DMS 273 treated with DMSO at 0.1 percent for 48 hours (cell line): ENCODE data around the gene SAMD13.

ENCODE experiments used
- DNase-seq: peaks from one replicate; lab custom pipeline; 2025; lab: John Stamatoyannopoulos, UW

Gene SAMD13

GRCh38 chr1:84301004-84301784, at the start of gene SAMD13:
TSS of gene SAMD13 (plus strand) at chr1:84301708. CDS start at chr1:84303235, 1,527 bp downstream.
- peak; percentile 67 for DNase-seq

DNA sequence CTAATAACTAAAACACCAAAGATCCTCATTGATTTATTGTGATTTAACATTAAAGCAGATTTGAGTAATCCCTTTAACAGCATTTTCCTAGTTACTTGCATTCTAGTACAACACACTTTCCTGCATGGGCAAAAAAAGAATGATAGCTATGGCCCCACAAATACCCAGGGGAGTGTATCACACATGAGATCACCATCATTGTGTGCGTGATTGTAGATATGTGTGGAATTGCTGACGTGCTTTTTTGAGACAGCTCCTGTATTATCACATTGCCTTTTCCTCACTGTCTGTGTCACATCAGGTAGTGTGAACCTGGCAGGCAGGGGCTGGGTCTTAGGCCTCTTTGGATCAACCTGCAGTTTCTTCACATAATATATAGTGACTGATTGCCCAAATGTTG, 48.5 kb upstream of the SAMD13 start:
- DNase-seq = no peak

- no peak for DNase-seq
These were observed 47.6 kb upstream of the SAMD13 start for GRCh38 chr1:84253891-84254290.

DNA sequence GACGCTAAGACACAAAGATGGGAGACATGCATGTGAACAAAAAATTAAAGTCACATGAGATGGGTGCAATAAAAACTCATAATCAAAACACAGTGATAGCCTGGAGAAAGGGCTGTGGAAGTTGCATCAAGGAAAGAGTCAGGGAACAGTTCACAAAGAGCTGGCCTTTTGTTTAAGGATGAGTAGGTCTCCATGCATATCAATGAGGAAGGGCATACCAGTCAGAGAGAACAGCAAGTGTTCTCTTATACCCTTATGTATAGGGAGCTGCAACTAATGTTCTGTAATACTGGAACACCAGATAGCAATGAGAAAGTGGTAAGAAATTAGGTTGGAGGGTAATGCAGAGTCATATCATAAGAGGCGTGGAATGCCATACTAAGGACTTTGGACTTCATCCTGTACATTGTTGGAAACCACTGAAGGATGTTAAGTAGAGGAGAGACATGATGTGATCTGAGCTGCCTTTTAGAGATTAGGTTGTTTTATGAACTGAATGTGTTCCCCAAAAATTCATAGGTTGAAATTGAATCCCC, 46.7 kb upstream of the SAMD13 start:
- DNase-seq = no peak

GRCh38 chr1:84255582-84255981, 45.9 kb upstream of the SAMD13 start:
- DNase-seq = no peak

DNA sequence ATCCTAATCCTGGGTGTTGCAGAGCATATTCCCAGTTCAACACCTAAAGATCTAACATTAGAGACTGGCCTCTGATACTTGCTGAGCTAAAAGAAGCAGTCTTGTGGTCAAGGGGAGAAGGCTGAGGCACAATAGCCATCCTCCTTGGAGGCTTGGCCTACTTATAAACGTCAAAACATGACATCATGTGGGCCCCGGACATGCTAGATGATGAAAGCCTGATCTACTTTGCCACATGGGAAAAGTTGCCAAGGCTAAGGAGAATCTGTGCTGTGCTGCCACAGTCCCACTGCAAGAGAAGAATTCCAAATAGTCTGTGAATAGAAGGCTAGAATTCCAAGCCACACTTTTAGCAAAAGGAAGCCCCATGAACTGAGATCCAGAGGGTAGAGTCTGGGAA, 43.9 kb upstream of the SAMD13 start:
- no peak for DNase-seq

DNA sequence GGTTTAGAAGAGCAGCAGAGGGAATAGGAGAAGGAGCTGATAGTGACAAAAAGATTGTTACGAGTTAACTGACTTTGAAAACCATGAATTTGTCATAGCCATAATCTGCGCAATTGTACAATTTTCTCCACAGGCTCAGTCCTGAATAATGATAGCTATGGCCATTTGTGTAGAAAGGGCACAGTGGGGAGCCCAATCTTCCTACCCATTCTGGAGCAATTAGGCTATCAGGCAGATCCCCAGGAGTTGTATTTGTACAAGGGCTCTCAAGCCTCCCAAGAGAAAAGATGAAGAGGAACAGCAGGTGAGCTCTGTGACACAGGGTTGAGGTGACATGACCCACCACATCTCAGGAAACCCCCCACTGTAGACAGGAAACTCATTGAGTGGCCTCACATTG, 42.1 kb upstream of the SAMD13 start:
- DNase-seq = no peak

GRCh38 chr1:84259989-84260388, 41.5 kb upstream of the SAMD13 start:
- no peak for DNase-seq

GRCh38 chr1:84260852-84261518, 40.5 kb upstream of the SAMD13 start:
- no peak for DNase-seq

GRCh38 chr1:84264961-84265360, 36.5 kb upstream of the SAMD13 start:
- DNase-seq = no peak

DNA sequence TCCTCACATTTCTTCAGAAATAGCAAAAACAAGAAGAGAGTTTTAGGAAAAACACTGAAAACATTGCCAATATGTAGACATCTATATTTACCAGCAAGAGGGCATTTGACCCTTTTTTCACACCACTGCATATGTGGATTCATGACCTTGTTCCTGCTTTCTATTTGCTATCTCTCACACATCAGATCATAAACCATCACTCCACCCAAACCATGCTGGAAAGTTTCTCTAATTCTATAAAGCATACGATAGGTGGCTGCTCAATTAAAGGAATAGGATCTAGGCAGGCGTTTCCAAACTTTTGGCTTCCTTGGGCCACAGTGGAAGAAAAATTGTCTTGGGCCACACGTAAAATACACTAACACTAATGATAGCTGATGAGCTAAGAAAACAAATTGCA, 35.6 kb upstream of the SAMD13 start:
- DNase-seq = no peak

DNA sequence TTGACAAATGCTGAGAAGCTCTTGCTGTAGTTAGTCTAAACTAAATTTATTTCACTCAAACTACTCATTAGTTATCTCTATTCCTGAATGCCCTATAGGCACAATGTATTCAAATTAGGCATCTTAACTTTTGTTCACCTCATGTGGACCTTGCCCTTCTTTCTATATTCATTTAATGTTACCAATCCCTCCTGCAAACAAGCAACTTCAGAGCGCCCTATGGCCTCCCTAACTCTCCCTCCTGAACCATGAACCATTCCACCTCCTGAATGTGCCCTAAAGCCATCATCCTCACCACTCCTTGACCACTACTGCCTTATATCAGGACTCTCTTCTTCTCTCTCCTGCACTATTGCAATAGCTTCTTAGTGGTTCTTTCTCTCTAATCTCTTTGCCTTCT, 34.8 kb upstream of the SAMD13 start:
- no peak for DNase-seq

- DNase-seq = no peak
These were observed 34.0 kb upstream of the SAMD13 start for GRCh38 chr1:84267476-84267875.

GRCh38 chr1:84268346-84268745, 33.2 kb upstream of the SAMD13 start:
- no peak for DNase-seq

DNA sequence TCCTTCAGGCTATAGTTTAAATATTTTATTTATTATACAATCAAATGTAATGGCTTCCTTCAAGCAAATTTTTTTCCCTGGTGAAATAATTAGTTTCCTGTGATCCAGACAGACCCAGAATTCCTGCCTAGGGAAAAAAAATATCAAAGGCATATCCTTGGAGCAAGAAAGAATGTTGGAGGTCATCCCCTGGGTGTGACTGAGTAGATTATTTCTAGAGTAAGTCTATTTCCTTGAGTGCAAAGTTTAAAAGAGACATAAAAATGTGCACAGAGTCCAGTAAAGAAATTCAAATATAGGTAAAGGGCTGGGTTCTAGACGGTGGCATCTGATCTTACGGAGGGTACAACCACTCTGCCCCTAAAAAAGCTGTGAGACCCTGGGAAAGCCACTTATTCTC, 32.2 kb upstream of the SAMD13 start:
- DNase-seq = no peak

GRCh38 chr1:84271441-84272151, 29.9 kb upstream of the SAMD13 start:
- DNase-seq = no peak

DNA sequence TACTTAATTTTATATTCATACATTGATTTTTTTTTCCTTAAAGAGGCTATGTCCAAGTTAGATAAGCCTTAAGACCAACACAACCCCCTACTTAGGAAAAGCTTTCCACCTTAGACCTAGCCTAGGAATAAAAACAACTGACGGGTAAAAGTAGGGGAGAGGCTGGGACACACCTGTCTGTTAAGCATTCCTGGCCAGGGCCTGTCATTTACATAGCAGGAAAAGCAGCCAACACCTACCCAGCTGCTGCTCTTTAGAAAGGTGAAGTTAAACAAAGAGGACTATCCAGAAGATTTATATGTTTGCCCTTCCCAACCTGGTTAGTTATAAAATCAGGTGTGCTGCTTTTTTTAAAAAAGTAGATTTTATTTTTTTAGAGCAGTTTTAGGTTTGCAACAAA, 29.1 kb upstream of the SAMD13 start:
- DNase-seq = no peak

GRCh38 chr1:84277343-84278059, 24.0 kb upstream of the SAMD13 start:
- no peak for DNase-seq

- DNase-seq = no peak
These were observed 22.6 kb upstream of the SAMD13 start for GRCh38 chr1:84278905-84279304.

DNA sequence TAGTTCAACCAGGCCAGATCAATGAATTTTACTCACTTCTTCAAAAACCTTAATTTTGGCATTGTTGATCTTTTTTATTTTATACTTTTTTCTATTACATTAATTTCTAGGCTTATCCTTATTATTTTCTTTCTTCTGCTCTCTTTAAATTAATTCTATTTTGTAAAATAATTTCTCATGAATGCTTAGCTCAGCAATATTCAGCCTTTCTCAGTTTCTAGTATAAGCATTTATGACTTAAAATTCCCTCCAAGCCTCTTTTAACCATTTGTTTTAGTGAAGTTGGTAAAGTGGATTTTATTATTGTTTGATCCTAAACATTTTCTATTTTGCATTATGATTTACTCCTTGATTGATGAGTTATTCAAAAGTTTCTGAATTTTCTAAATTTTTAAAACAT, 20.6 kb upstream of the SAMD13 start:
- DNase-seq = no peak

DNA sequence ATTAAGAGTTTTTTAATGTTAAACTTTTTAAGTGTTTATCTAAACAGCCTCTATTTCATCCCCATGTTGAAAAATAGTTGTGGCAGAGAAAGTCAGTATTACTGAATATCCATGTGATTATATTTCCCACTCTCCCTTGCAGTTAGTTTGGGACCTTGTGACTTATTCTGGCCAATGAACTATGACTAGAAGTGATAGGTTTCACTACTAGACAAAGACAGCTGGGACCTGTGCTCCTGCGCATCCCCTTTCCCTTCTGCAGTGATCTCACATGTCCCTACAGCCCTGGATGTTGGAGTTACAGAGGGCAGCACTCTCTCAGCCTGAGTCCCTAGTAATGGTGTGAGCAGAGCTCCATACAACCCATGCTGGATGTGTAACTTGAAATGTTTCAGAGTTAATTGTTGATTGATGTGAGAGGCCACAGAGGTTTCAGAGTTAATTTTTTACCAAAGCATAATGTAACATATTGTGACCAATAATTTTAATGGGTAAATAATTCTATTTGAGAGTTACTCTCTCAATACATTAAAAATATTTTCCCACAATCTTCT, 18.7 kb upstream of the SAMD13 start:
- no peak for DNase-seq

GRCh38 chr1:84283381-84283780, 18.1 kb upstream of the SAMD13 start:
- DNase-seq = no peak
